ENCODE data around the gene PRKCSH. TPM values are rescaled to one million over a fixed set of nuclear protein-coding genes. Genes with fewer than 3 reads are reported as not detected.

PRKCSH gene
- total RNA-seq, 1 donor from 2014 or later = 396 TPM

- H3K27me3 Mint-ChIP-seq (ENCODE audit: low read depth) = peaks cover 57% of the 10 kb centered on the region
- no peak for TF ChIP-seq CTCF (IDR thresholded peaks at IDR 0.05; ENCODE audit: unreplicated experiment)
Measured at GRCh38 chr19:11475861-11476260, 40.4 kb downstream of the PRKCSH start.

GRCh38 chr19:11478167-11479089, 43.0 kb downstream of the PRKCSH start:
- peak overlapping the region; percentile 10 for H3K4me3 Mint-ChIP-seq
- no peaks in the 10 kb centered on the region for H3K36me3 Mint-ChIP-seq
- no peaks in the 10 kb centered on the region for H3K9me3 Mint-ChIP-seq
- H3K27me3 Mint-ChIP-seq (ENCODE audit: low read depth) = peaks cover 67% of the 10 kb centered on the region
- no peak overlapping the region for H3K27ac Mint-ChIP-seq
- peaks cover 10% of the 10 kb centered on the region for H3K4me1 Mint-ChIP-seq
- no peak for TF ChIP-seq CTCF (IDR thresholded peaks at IDR 0.05; ENCODE audit: unreplicated experiment)
- DNase-seq (ENCODE audit: low spot score in 2 of 2, unreplicated experiment in 2 of 2) = no peak

More at GRCh38 chr19:11475861-11476260, 40.4 kb downstream of the PRKCSH start:
- no peak for DNase-seq (ENCODE audit: low spot score in 2 of 2, unreplicated experiment in 2 of 2)
- H3K27ac Mint-ChIP-seq = no peak overlapping the region
- H3K4me1 Mint-ChIP-seq = peaks cover 5% of the 10 kb centered on the region
- no peak overlapping the region for H3K4me3 Mint-ChIP-seq
- no peaks in the 10 kb centered on the region for H3K9me3 Mint-ChIP-seq
- H3K36me3 Mint-ChIP-seq = no peaks in the 10 kb centered on the region

- no peak overlapping the region for H3K27ac Mint-ChIP-seq
- no peak for TF ChIP-seq CTCF (IDR thresholded peaks at IDR 0.05; ENCODE audit: unreplicated experiment)
- H3K9me3 Mint-ChIP-seq = no peaks in the 10 kb centered on the region
- peaks cover 3% of the 10 kb centered on the region for H3K36me3 Mint-ChIP-seq
- DNase-seq (ENCODE audit: low spot score in 2 of 2, unreplicated experiment in 2 of 2) = no peak
- peak overlapping the region; percentile 10 for H3K4me3 Mint-ChIP-seq
- peaks cover 10% of the 10 kb centered on the region for H3K4me1 Mint-ChIP-seq
- peaks cover 68% of the 10 kb centered on the region for H3K27me3 Mint-ChIP-seq (ENCODE audit: low read depth)
Measured at GRCh38 chr19:11479090-11479897, 43.9 kb downstream of the PRKCSH start.

- Mint-ChIP-seq H3K4me1 (peaks cover 10% of the 10 kb centered on the region), H3K27me3 (ENCODE audit: low read depth) (peaks cover 67% of the 10 kb centered on the region), H3K4me3 (no peak overlapping the region), H3K27ac (no peak overlapping the region), H3K9me3 (no peaks in the 10 kb centered on the region), H3K36me3 (peaks cover 5% of the 10 kb centered on the region)
- TF ChIP-seq CTCF (IDR thresholded peaks at IDR 0.05; ENCODE audit: unreplicated experiment) = no peak
- no peak for DNase-seq (ENCODE audit: low spot score in 2 of 2, unreplicated experiment in 2 of 2)
Measured at GRCh38 chr19:11479898-11480714, 44.7 kb downstream of the PRKCSH start.

Measured in mesothelial cell of epicardium (in vitro differentiated cells).